GM12873 (cell line): Measurements from ENCODE around the gene HNRNPLL.
A peak's percentile ranks its signal among the peaks of the same experiment; 100 is the strongest.

Source experiments
- TF ChIP-seq, protein P1 (sequence below): IDR thresholded peaks from 2 replicates; pipeline ENCODE4 v1.5.1; 2012; ENCODE audit warnings: low read depth, mild to moderate bottlenecking, moderate library complexity, low read length, control low read depth; ENCODE audit not compliant: insufficient read depth; ENCODE audit errors: missing control alignments

The HNRNPLL gene

DNA sequence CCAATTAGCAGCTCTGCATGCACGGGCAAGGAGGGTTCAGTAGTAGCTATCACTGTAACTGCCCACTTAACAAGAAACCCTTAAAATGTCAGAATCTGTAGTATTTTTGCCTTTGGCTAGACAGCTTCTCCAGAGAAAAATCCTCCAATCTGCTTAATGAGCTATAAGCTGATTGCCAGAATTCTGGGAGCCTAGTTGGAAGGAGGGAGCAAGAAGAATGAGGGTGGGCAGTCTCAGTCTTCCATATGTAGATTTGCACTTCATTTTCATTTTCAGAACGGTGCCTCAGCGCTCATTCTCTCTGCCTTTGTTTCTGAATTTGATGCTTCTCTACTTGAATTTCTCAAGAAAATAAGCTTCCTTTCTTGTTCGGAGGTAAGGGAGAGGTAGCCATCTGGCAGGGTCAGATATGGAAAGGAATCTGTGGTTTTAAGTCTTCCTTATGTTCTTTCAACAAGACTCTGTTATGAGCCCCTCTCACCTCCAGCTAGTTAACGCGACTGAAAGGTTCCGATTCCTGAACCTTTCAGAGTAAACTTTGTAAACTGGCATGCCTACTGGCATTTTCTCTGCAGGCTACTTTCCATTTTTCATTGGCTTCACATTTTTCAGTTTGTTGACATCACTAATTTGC is 53.5 kb downstream of the HNRNPLL start:
- TF ChIP-seq, protein P1, sequence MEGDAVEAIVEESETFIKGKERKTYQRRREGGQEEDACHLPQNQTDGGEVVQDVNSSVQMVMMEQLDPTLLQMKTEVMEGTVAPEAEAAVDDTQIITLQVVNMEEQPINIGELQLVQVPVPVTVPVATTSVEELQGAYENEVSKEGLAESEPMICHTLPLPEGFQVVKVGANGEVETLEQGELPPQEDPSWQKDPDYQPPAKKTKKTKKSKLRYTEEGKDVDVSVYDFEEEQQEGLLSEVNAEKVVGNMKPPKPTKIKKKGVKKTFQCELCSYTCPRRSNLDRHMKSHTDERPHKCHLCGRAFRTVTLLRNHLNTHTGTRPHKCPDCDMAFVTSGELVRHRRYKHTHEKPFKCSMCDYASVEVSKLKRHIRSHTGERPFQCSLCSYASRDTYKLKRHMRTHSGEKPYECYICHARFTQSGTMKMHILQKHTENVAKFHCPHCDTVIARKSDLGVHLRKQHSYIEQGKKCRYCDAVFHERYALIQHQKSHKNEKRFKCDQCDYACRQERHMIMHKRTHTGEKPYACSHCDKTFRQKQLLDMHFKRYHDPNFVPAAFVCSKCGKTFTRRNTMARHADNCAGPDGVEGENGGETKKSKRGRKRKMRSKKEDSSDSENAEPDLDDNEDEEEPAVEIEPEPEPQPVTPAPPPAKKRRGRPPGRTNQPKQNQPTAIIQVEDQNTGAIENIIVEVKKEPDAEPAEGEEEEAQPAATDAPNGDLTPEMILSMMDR, result no peak

DNA sequence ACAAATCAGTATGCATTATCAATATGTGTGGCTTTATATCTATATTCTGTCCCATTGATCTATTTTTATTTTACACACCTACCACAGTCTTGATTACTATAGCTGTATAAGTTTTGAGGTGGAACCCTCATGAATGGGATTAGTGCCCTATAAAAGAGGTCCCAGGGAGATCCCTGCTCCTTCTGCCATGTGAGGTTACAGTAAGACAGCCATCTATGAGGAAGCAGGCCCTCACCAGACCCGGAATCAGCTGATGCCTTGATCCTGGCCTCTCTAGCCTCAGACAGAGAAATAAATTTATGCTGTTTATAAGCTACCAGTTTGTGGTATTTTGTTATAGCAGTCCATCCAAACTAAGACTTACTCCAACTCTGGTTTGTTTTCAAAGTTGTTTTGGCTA is 54.9 kb downstream of the HNRNPLL start:
- TF ChIP-seq, protein P1, result no peak

DNA sequence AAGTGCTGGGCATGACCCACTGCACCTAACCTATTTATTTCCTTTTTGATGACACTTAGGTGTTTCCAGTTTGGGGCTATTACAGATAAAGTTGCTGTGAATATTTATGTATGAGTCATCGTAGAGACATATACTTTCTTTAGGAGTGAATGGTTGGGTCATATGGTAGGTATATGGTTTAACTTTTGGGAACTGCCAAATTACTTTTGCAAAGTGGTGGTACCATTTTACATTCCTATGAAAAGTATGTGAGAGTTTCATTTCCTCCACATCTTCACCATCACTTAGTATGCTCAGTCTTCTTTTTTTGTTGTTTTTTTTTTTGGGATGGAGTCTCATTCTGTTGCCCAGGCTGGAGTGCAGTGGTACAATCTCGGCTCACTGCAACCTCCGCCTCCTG is 56.1 kb downstream of the HNRNPLL start:
- TF ChIP-seq, protein P1, result no peak

DNA sequence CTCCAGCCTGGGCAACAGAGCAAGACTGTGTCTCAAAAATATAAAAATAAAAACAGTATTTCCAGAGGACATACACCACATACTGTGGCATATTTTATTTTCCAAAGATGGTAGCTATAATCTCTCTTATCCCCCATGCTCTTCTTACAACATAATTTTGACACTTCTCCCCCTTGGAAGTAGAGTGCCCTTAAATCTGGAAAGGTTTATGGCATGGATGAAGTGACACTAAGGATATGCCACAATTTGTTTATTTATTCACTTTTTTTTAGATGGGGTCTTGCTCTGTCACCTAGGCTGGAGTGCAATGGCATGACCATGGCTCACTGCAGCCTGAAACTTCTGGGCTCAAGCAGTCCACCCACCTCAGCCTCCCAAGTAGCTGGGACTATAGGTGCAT is 56.7 kb downstream of the HNRNPLL start:
- TF ChIP-seq, protein P1, result no peak

DNA sequence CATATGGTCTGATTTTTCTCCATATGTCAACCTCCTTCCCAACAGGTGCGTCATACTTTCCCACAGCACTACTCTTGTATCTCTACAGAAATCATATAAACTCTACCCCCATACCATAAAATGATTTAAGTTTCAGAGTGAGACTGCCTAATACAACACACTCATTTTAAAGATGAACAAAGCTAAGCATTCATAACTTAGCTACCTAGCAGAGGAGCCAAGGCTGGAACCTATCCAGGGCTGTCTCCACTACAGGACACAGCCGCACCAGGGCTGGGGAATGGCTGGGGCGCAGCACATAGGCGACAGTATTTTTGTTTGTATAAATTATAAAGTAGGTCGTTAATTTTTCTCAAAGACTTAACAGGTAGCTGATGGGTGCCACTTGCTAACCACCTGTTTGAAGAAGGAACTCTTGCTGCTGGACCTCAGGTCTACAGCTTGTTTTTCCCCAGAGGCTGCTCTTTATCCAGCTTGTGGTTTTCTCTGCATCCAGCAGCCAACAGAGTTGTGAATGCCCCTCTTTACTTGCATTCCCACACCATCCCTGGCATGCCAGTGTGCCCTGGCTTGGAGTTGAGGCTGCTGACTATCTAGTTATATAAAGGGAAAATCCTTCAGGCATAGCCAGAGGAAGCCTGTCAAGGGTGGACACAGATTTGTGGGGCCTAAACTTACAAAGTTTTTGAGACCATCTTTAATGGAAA is 62.0 kb downstream of the HNRNPLL start:
- TF ChIP-seq, protein P1, result no peak

DNA sequence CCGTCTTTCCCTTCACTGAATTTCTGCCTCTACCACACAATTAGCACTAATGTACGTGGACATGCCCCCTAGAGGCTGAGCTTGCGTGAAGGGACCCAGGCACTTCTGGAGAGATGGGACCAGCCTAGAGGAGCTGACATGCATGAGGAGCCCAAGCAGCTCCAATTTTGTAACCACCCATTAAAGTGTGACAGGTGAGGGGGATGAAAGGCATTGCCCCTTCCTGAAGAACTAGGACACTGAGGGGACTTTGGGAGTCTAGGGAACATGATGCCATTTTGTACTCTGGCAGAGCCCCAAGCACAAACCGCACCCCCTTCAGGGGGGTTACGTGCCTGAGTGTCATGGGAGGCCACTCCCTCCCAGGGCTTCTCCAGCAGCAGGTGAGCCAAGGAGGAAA is 63.6 kb downstream of the HNRNPLL start:
- TF ChIP-seq, protein P1, result peak; percentile 22

DNA sequence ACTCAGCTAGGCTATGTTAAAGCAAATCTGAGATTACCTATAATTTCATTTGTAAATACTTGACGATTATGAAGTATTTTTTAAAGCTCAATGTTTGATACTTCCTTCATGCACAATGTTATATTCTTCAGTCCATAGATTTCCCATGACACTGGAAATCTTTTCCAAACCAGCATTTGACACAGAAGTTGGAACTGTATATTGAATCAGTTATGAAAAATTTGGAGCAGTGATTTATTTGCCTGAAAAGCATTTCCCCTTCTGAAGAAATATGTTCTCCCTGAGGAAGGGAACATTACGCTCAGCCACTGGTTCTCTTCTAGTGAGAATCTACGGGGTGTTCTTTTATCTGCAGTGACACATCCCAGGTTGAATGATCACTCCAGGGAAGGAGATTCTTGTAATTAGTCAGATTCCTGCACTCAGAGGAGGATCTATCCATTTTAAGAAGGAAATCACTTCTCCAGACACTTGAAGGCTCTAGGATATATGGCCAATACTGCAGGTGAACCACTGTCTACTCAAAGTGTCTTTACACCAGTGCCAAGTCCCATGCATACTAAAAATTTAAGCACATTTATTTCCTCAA is 64.7 kb downstream of the HNRNPLL start:
- TF ChIP-seq, protein P1, result no peak
